ENCODE data around the gene OSBP2.

- TF ChIP-seq, protein P1, sequence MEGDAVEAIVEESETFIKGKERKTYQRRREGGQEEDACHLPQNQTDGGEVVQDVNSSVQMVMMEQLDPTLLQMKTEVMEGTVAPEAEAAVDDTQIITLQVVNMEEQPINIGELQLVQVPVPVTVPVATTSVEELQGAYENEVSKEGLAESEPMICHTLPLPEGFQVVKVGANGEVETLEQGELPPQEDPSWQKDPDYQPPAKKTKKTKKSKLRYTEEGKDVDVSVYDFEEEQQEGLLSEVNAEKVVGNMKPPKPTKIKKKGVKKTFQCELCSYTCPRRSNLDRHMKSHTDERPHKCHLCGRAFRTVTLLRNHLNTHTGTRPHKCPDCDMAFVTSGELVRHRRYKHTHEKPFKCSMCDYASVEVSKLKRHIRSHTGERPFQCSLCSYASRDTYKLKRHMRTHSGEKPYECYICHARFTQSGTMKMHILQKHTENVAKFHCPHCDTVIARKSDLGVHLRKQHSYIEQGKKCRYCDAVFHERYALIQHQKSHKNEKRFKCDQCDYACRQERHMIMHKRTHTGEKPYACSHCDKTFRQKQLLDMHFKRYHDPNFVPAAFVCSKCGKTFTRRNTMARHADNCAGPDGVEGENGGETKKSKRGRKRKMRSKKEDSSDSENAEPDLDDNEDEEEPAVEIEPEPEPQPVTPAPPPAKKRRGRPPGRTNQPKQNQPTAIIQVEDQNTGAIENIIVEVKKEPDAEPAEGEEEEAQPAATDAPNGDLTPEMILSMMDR (IDR thresholded peaks at IDR 0.05): no peak
- no peak for TF ChIP-seq POLR2A (IDR thresholded peaks at IDR 0.05)
- TF ChIP-seq POLR2AphosphoS5 (IDR thresholded peaks at IDR 0.05): no peak
Measured at GRCh38 chr22:30689622-30690021, 5.1 kb upstream of the OSBP2 start.

Data from breast epithelium (tissue), 3 donors.